BJ (cell line): ENCODE measurements around the gene GPR39. TPM values are rescaled to one million over a fixed set of nuclear protein-coding genes. Genes with fewer than 3 reads are reported as not detected.
A peak's percentile ranks its signal among the peaks of the same experiment; 100 is the strongest.

Experiments
- CTCF ChIA-PET: fragments of 350-600 bp; formaldehyde crosslinking; extraction: SDS; loops from one replicate; lab custom pipeline; 2021; ENCODE audit warnings: antibody characterized with exemption, inconsistent platforms; lab: Yijun Ruan, JAX
- POLR2A ChIA-PET: fragments of 300-600 bp; sonication (Branson Sonifier 250); formaldehyde crosslinking; extraction: SDS; loops from one replicate; lab custom pipeline; 2021; ENCODE audit warnings: antibody characterized with exemption; lab: Charles Lee
- DNase-seq: peaks from one replicate; pipeline ENCODE4 v3.0.0-alpha.2; 2011; ENCODE audit warnings: low read depth
- H3K27me3 ChIP-seq: 2 replicates; pipeline ENCODE4 v1.6.0; 2011; ENCODE audit warnings: low read length; ENCODE audit not compliant: control insufficient read depth, insufficient read depth
- H3K36me3 ChIP-seq: 2 replicates; pipeline ENCODE4 v1.5.1; 2011; ENCODE audit warnings: low read length; ENCODE audit not compliant: control insufficient read depth, insufficient read depth
- H3K4me3 ChIP-seq: 2 replicates; pipeline ENCODE4 v1.5.1; 2011; ENCODE audit warnings: low read depth, mild to moderate bottlenecking, control low read depth, low read length
- CTCF ChIP-seq: IDR thresholded peaks from 2 replicates; pipeline ENCODE4 v1.5.1; 2011; ENCODE audit warnings: low read depth, mild to moderate bottlenecking, control low read depth, inconsistent platforms, low read length, moderate library complexity; ENCODE audit not compliant: insufficient read depth
- polyA plus RNA-seq: library from polyadenylated mRNA; depleted of rRNA; stranded (reverse); fragments of >200 nt; gene quantifications from 2 replicates; pipeline ENCODE4 v1.2.3, GENCODE V29; 2011

Gene GPR39
- polyA plus RNA-seq, 1 experiment: 2.3 TPM

DNA sequence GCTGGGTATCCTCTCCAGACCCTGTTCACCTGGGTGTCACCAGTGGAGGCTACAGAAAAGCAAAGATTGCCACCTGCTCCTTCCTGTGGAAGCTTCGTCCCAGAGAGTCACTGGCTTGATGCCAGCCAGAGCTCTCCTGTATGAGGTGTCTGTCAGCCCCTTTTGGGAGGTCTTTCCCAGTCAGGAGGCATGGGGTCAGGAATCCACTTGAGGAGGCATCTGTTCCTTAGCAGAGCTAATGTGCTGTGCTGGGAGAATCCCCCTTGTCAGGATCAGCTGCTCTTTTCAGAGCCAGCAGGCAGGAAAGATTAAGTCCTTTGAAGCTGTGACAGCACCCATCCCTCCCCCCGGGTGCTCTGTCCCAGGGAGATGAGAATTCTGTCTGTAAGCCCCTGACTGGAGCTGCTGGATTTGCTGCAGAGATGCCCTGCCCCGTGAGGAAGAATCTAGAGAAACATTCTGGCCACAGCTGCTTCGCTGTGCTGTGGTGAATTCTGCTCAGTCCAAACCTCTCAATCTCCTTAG lies 121.8 kb downstream of the GPR39 start:
- POLR2A ChIA-PET: no interaction called here
- Histone ChIP-seq H3K27me3 (no peaks in the 10 kb centered on the region), H3K36me3 (no peaks in the 10 kb centered on the region), H3K4me3 (no peak overlapping the region)
- no peak for DNase-seq
- CTCF ChIA-PET: interaction anchor here (1.6 kb wide), 1 partner anchor 9 kb away, joined by 6 read pairs; no protein-coding TSS in a partner anchor
- no peak for TF ChIP-seq CTCF

DNA sequence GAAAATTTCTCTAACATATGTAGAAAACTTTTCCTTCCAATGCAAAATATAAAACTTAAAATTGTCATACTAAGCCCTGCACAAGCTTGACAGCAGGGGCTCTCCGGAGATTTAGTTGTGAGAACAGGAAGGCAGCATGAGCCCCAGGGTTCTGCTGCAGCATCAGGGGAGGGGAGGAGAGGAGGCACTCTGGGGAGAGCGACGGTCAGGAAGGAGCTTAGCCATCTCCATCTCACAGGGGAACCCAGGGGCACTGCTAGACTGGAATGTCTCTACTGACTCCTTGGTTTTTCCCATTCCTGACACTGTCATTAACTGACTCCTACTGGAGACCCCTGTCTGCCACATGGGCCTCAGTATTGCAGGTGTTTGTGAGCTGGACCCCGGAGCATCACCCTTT lies 123.6 kb downstream of the GPR39 start:
- ChIA-PET POLR2A (no interaction called here), CTCF (interaction anchor here (0.5 kb wide), 1 partner anchor 1281 kb away, joined by 3 read pairs; no protein-coding TSS in a partner anchor)
- H3K4me3 ChIP-seq: no peak overlapping the region
- H3K36me3 ChIP-seq: no peaks in the 10 kb centered on the region
- no peak for TF ChIP-seq CTCF
- no peak for DNase-seq
- H3K27me3 ChIP-seq: no peaks in the 10 kb centered on the region

- H3K27me3 ChIP-seq: no peaks in the 10 kb centered on the region
- no peak overlapping the region for H3K4me3 ChIP-seq
- DNase-seq: no peak
- ChIA-PET POLR2A (no interaction called here), CTCF (no interaction called here)
- no peak for TF ChIP-seq CTCF
- H3K36me3 ChIP-seq: no peaks in the 10 kb centered on the region
These were observed 126.5 kb downstream of the GPR39 start for GRCh38 chr2:132542953-132543569.

GRCh38 chr2:132544006-132544630 lies 127.5 kb downstream of the GPR39 start:
- no peak for TF ChIP-seq CTCF
- ChIA-PET CTCF (interaction anchor here (0.6 kb wide), 1 partner anchor 625 kb away, joined by 3 read pairs; no protein-coding TSS in a partner anchor), POLR2A (no interaction called here)
- Histone ChIP-seq H3K27me3 (no peaks in the 10 kb centered on the region), H3K36me3 (no peaks in the 10 kb centered on the region), H3K4me3 (no peak overlapping the region)
- DNase-seq: no peak

DNA sequence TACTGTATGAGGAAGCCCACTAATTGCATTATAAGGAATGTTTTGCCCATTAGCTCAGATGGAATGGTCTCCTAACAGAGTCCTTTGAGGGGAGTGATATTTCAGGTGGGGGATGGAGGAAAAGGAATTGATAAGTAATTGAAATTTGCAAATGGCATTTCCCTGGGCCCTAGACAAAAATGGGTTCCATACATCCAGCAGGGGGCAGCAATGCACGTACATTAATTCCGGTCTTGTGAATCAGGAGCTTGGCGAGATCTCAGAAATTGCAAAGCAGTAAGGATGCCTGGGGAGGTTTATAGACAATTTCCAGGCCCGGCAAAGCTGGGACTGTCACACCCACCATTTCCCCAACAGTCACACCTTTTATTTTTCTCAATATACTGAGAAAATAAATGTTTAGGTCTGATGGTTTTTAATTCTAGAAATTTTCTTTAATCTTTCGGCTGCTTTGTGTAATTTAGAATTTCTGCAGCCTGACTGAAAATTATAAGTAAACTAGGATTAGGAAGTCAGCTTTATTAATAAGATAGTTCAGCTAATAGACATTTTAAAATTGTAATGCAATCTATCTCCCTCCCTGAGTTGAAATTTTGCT lies 130.6 kb downstream of the GPR39 start:
- DNase-seq: peak; percentile 10
- ChIA-PET CTCF (interaction anchor here (0.7 to 3.8 kb wide), 14 partner anchors 9 to 1297 kb away, joined by 3 to 25 read pairs (median 4); no protein-coding TSS in a partner anchor), POLR2A (no interaction called here)
- H3K4me3 ChIP-seq: no peak overlapping the region
- no peaks in the 10 kb centered on the region for H3K36me3 ChIP-seq
- peak; percentile 60 for TF ChIP-seq CTCF
- H3K27me3 ChIP-seq: no peaks in the 10 kb centered on the region
